ENCODE measurements around the gene BPI.
"Not testable (repeated sequence)": the region's sequence is repeated elsewhere in the genome, so short reads cannot be mapped to it uniquely, and the experiment has no call there.

The BPI gene

GRCh38 chr20:38278131-38278530, 25.8 kb upstream of the BPI start:
- no peak overlapping the region for H3K27ac ChIP-seq (ENCODE audit: low read depth, low read length)
- no peak overlapping the region for H3K9ac ChIP-seq (ENCODE audit: low read depth, low read length)
- WGBS, result 86% methylated on average over 14 of the region's 14 CpGs
- H3K27me3 ChIP-seq (ENCODE audit: insufficient read depth, low read length), result no peaks in the 10 kb centered on the region
- 0 out of 2 replicates have a peak, but pooled peaks cover 2% of the 10 kb centered on the region for H3K4me1 ChIP-seq (ENCODE audit: insufficient read depth, low read length)
- H3K9me3 ChIP-seq (ENCODE audit: insufficient read depth, low read depth, low read length), result no peaks in the 10 kb centered on the region
- H3K36me3 ChIP-seq (ENCODE audit: insufficient read depth, low read length), result no peaks in the 10 kb centered on the region
- H3K4me3 ChIP-seq (ENCODE audit: low read length), result no peak overlapping the region

- H3K27ac ChIP-seq (ENCODE audit: low read depth, low read length), result no peak overlapping the region
- H3K27me3 ChIP-seq (ENCODE audit: insufficient read depth, low read length), result no peaks in the 10 kb centered on the region
- no peak overlapping the region for H3K9ac ChIP-seq (ENCODE audit: low read depth, low read length)
- H3K4me1 ChIP-seq (ENCODE audit: insufficient read depth, low read length), result 0 out of 2 replicates have a peak, but pooled peaks cover 2% of the 10 kb centered on the region
- no peaks in the 10 kb centered on the region for H3K9me3 ChIP-seq (ENCODE audit: insufficient read depth, low read depth, low read length)
- over 99% methylated on average over 2 of the region's 2 CpGs for WGBS
- H3K4me3 ChIP-seq (ENCODE audit: low read length), result no peak overlapping the region
- H3K36me3 ChIP-seq (ENCODE audit: insufficient read depth, low read length), result no peaks in the 10 kb centered on the region
These were observed 25.2 kb upstream of the BPI start for GRCh38 chr20:38278763-38279162.

DNA sequence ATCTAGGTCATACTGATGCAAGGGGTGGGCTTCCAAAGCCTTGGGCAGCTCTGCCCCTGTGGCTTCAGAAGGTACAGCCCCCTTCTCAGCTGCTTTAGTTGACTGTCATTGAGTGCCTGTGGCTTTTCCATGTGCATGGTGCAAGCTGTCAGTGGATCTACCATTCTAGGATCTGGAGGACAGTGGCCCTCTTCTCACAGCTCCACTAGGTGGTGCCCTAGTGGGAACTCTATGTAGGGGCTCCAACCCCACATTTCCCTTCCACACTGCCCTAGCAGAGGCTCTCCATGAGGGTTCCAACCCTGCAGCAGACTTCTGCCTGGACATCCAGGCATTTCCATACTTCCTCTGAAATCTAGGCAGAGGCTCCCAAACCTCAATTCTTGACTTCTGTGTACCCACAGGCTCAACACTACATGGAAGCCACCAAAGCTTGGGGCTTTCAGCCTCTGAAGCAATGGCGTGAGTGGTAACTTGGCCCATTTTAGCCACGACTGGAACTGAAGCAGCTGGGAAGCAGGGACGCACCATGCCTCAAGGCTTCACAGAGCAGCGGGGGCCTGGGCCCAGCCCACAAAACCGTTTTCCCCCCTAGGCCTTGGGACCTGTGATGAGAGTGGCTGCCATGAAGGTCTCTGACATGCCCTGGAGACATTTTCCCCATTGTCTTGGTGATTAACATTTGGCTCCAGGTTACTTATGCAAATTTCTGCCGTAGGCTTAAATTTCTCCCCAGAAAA, 22.6 kb upstream of the BPI start:
- not testable (repeated sequence) for H3K9me3 ChIP-seq (ENCODE audit: insufficient read depth, low read depth, low read length); H3K4me1 ChIP-seq (ENCODE audit: insufficient read depth, low read length); H3K9ac ChIP-seq (ENCODE audit: low read depth, low read length); H3K27me3 ChIP-seq (ENCODE audit: insufficient read depth, low read length); H3K27ac ChIP-seq (ENCODE audit: low read depth, low read length); H3K36me3 ChIP-seq (ENCODE audit: insufficient read depth, low read length); H3K4me3 ChIP-seq (ENCODE audit: low read length)
- WGBS, result 76% methylated on average over 6 of the region's 6 CpGs

DNA sequence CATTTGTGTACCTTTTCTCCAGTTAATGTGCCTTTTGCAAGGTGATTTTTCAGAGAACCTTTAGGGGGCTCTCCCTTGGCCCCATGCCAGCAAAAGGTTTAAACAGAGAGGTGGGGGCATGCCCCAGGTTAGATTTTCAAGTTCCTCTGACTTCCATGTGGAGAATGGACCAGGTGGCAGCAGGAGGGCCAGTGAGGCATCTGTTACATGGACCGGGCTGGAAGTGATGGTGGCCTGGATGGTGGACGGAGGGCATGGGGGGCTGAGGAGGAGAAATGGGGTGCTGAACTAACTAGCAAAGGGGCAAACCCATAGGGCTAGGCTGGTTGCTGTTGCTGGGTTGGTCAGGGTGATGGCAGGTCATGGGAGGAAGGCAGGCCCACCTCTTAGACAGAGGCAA, 20.7 kb upstream of the BPI start:
- Histone ChIP-seq H3K27ac (ENCODE audit: low read depth, low read length) (no peak overlapping the region), H3K4me3 (ENCODE audit: low read length) (no peak overlapping the region), H3K36me3 (ENCODE audit: insufficient read depth, low read length) (no peaks in the 10 kb centered on the region), H3K9me3 (ENCODE audit: insufficient read depth, low read depth, low read length) (no peaks in the 10 kb centered on the region), H3K27me3 (ENCODE audit: insufficient read depth, low read length) (no peaks in the 10 kb centered on the region), H3K4me1 (ENCODE audit: insufficient read depth, low read length) (no peaks in the 10 kb centered on the region), H3K9ac (ENCODE audit: low read depth, low read length) (no peak overlapping the region)
- WGBS, result 97% methylated on average over 2 of the region's 2 CpGs

DNA sequence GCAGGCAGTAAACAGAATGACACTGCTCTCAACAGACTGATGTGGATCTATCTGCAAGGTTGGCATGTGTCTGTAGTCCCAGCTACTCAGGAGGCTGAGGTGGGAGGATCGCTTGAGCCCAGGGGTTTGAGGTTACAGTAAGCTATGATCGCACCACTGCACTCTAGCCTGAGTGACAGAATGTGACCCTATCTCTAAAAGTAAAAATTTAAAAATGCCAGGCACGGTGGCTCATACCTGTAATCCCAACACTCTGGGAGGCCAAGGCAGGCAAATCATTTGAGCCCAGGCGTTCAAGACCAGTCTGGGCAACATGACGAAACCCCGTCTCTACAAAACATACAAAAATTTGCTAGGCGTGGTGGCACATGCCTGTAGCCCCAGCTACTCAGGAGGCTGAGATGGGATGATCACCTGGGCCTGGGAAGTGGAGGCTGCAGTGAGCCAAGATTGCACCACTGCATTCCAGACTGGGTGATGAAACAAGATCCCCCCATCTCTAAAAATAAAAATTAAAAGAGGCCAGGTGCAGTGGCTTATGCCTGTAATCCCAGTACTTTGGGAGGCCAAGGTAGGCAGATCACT, 19.8 kb upstream of the BPI start:
- 96% methylated on average over 7 of the region's 7 CpGs for WGBS
- H3K27me3 ChIP-seq (ENCODE audit: insufficient read depth, low read length); H3K9ac ChIP-seq (ENCODE audit: low read depth, low read length): not testable (repeated sequence)

GRCh38 chr20:38284893-38285444, 19.0 kb upstream of the BPI start:
- H3K4me3 ChIP-seq (ENCODE audit: low read length), result no peak overlapping the region
- H3K4me1 ChIP-seq (ENCODE audit: insufficient read depth, low read length), result no peaks in the 10 kb centered on the region
- no peaks in the 10 kb centered on the region for H3K9me3 ChIP-seq (ENCODE audit: insufficient read depth, low read depth, low read length)
- no peaks in the 10 kb centered on the region for H3K27me3 ChIP-seq (ENCODE audit: insufficient read depth, low read length)
- H3K36me3 ChIP-seq (ENCODE audit: insufficient read depth, low read length), result no peaks in the 10 kb centered on the region
- WGBS, result 92% methylated on average over 5 of the region's 5 CpGs
- no peak overlapping the region for H3K9ac ChIP-seq (ENCODE audit: low read depth, low read length)
- no peak overlapping the region for H3K27ac ChIP-seq (ENCODE audit: low read depth, low read length)

More for the DNA sequence above, 19.8 kb upstream of the BPI start:
- not testable (repeated sequence) for H3K4me3 ChIP-seq (ENCODE audit: low read length); H3K4me1 ChIP-seq (ENCODE audit: insufficient read depth, low read length); H3K36me3 ChIP-seq (ENCODE audit: insufficient read depth, low read length); H3K9me3 ChIP-seq (ENCODE audit: insufficient read depth, low read depth, low read length); H3K27ac ChIP-seq (ENCODE audit: low read depth, low read length)

DNA sequence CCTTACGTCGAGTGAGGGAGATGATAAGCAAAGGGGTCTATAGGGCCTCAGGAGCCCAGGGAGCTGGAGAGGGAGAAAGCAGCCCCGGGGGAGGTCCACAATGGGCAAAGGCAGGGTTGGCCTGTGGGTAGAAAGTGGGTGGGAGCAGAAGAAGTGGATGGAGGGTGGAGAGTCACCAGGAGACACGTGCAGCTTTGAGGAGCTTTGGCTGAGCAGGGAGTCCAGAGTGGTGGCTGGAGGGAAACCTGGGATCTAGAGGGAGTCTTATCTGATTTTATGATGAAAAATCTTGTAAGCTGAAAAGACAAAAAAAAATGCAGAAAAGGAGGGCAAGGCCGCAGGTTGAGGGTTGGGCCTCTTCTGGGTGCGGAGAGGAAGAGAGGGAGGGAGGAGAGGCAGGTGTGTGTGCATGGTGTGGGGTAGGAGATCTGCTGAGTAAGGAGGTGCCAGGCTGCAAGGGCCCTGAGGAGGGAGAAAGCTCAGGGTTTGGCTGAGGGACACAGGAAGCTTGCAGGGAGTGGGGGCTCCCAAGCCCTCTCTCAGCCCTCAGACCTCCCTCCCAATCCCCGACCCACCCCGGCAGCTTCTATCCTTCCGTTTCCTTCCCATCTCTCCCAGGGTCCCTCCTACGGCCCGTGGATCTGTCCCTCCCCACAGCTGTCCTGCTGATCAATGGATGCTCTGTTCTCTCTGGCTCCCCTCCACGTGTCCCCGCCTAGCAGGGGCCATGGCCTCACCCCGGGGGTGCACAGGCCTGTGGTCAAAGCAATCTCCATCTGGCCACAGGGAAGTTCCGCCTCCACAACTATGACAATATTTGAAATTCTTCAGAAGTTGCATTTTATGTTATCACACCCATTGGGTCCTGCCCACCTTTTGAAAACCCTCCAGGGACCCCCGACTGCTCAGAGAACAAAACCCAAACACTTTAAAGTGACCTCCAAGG, 17.1 kb upstream of the BPI start:
- Histone ChIP-seq H3K9ac (ENCODE audit: low read depth, low read length) (no peak overlapping the region), H3K9me3 (ENCODE audit: insufficient read depth, low read depth, low read length) (no peaks in the 10 kb centered on the region), H3K4me3 (ENCODE audit: low read length) (no peak overlapping the region), H3K4me1 (ENCODE audit: insufficient read depth, low read length) (no peaks in the 10 kb centered on the region), H3K36me3 (ENCODE audit: insufficient read depth, low read length) (no peaks in the 10 kb centered on the region), H3K27ac (ENCODE audit: low read depth, low read length) (no peak overlapping the region), H3K27me3 (ENCODE audit: insufficient read depth, low read length) (no peaks in the 10 kb centered on the region)
- 61% methylated on average over 16 of the region's 16 CpGs for WGBS

- no peak overlapping the region for H3K9ac ChIP-seq (ENCODE audit: low read depth, low read length)
- no peaks in the 10 kb centered on the region for H3K4me1 ChIP-seq (ENCODE audit: insufficient read depth, low read length)
- WGBS, result 57% methylated on average over 20 of the region's 21 CpGs
- no peak overlapping the region for H3K4me3 ChIP-seq (ENCODE audit: low read length)
- no peaks in the 10 kb centered on the region for H3K27me3 ChIP-seq (ENCODE audit: insufficient read depth, low read length)
- no peaks in the 10 kb centered on the region for H3K9me3 ChIP-seq (ENCODE audit: insufficient read depth, low read depth, low read length)
- H3K27ac ChIP-seq (ENCODE audit: low read depth, low read length), result no peak overlapping the region
- H3K36me3 ChIP-seq (ENCODE audit: insufficient read depth, low read length), result no peaks in the 10 kb centered on the region
These were observed 12.8 kb upstream of the BPI start for GRCh38 chr20:38290829-38291814.

- Histone ChIP-seq H3K9me3 (ENCODE audit: insufficient read depth, low read depth, low read length) (no peaks in the 10 kb centered on the region), H3K27ac (ENCODE audit: low read depth, low read length) (no peak overlapping the region), H3K27me3 (ENCODE audit: insufficient read depth, low read length) (no peaks in the 10 kb centered on the region), H3K4me1 (ENCODE audit: insufficient read depth, low read length) (no peaks in the 10 kb centered on the region), H3K9ac (ENCODE audit: low read depth, low read length) (no peak overlapping the region), H3K4me3 (ENCODE audit: low read length) (no peak overlapping the region), H3K36me3 (ENCODE audit: insufficient read depth, low read length) (no peaks in the 10 kb centered on the region)
- WGBS, result 80% methylated on average over 3 of the region's 3 CpGs
These were observed 12.0 kb upstream of the BPI start for GRCh38 chr20:38291966-38292365.

DNA sequence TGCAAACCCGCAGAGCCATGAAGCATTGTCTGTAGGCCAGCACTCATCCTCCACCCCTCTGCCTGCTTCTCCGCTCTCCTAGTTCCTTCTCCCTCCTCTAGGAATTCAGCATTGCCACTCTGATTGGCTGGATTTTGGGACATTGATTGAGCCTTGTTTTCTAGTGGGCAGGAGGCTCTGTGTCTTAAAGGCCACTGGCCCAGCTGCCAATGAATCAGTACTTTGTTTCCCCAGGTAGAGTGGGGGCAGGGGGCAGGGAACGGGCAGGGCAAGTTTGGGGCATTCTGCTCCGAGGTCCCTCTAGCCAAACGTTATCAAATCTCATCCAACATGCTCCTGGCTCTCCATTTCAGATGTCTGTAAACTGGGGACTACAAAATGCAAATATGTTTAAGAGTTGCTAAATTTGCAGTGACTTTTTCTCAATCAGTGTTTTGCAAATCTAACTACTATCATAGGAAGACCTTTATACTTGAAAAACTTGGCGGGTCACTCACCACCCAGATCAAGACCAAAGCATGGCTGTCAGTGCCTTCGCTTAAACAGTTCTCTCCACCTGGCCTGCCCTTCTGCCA, 10.4 kb upstream of the BPI start:
- Histone ChIP-seq H3K9me3 (ENCODE audit: insufficient read depth, low read depth, low read length) (no peaks in the 10 kb centered on the region), H3K36me3 (ENCODE audit: insufficient read depth, low read length) (no peaks in the 10 kb centered on the region), H3K27me3 (ENCODE audit: insufficient read depth, low read length) (no peaks in the 10 kb centered on the region), H3K27ac (ENCODE audit: low read depth, low read length) (no peak overlapping the region), H3K9ac (ENCODE audit: low read depth, low read length) (no peak overlapping the region), H3K4me1 (ENCODE audit: insufficient read depth, low read length) (no peaks in the 10 kb centered on the region), H3K4me3 (ENCODE audit: low read length) (no peak overlapping the region)
- 64% methylated on average over 7 of the region's 7 CpGs for WGBS

Data from HUES64 (cell line).